DMS153 treated with DMSO at 0.1 percent for 48 hours (cell line): Measurements from ENCODE around the gene TRIM38.
"Not testable (repeated sequence)": the region's sequence is repeated elsewhere in the genome, so short reads cannot be mapped to it uniquely, and the experiment has no call there.

Source experiments
- DNase-seq: peaks from one replicate; lab custom pipeline; 2025; ENCODE audit not compliant: unreplicated experiment; lab: John Stamatoyannopoulos, UW

Gene TRIM38

GRCh38 chr6:26003102-26003694, 40.6 kb downstream of the TRIM38 start:
- peak; percentile 30 for DNase-seq

- no peak for DNase-seq
Measured at GRCh38 chr6:26006086-26006939, 43.7 kb downstream of the TRIM38 start.

GRCh38 chr6:26006940-26007305, 44.3 kb downstream of the TRIM38 start:
- DNase-seq: not testable (repeated sequence)

- DNase-seq: no peak
Measured at GRCh38 chr6:26008470-26008869, 45.9 kb downstream of the TRIM38 start.

- no peak for DNase-seq
Measured at GRCh38 chr6:26009817-26010216, 47.2 kb downstream of the TRIM38 start.

GRCh38 chr6:26012061-26012460, 49.5 kb downstream of the TRIM38 start:
- no peak for DNase-seq

GRCh38 chr6:26014386-26014785, 51.8 kb downstream of the TRIM38 start:
- DNase-seq: not testable (repeated sequence)

- no peak for DNase-seq
Measured at GRCh38 chr6:26016245-26016962, 53.8 kb downstream of the TRIM38 start.

GRCh38 chr6:26016963-26017631, 54.5 kb downstream of the TRIM38 start:
- no peak for DNase-seq

- DNase-seq: no peak
Measured at GRCh38 chr6:26017632-26017966, 55.0 kb downstream of the TRIM38 start.

- DNase-seq: no peak
Measured at GRCh38 chr6:26019261-26019830, 56.7 kb downstream of the TRIM38 start.

- no peak for DNase-seq
Measured at GRCh38 chr6:26019967-26020328, 57.3 kb downstream of the TRIM38 start.

- DNase-seq: peak; percentile 88
Measured at GRCh38 chr6:26020329-26021000, 57.9 kb downstream of the TRIM38 start.

GRCh38 chr6:26021001-26021349, 58.4 kb downstream of the TRIM38 start:
- DNase-seq: peak; percentile 84

- peak; percentile 86 for DNase-seq
Measured at GRCh38 chr6:26021350-26022131, 58.9 kb downstream of the TRIM38 start.

- peak; percentile 47 for DNase-seq
Measured at GRCh38 chr6:26022132-26022472, 59.5 kb downstream of the TRIM38 start.

- DNase-seq: no peak
Measured at GRCh38 chr6:26022737-26023136, 60.1 kb downstream of the TRIM38 start.

- DNase-seq: no peak
Measured at GRCh38 chr6:26024651-26025046, 62.0 kb downstream of the TRIM38 start.

GRCh38 chr6:26025047-26025893, 62.7 kb downstream of the TRIM38 start:
- no peak for DNase-seq
